NB4 (cell line): ENCODE measurements around the gene PDGFD.

Experiments used
- DNase-seq: peaks from one replicate; pipeline ENCODE4 v3.0.0; 2010; ENCODE audit warnings: low read depth
- H3K4me3 ChIP-seq: one replicate; pipeline ENCODE4 v1.5.1; 2011; ENCODE audit warnings: mild to moderate bottlenecking, low read depth, low read length, moderate library complexity
- MYC ChIP-seq: IDR thresholded peaks from 2 replicates; pipeline ENCODE4 v1.6.1; 2011; ENCODE audit warnings: low read depth, low read length
- POLR2A ChIP-seq: IDR thresholded peaks from 2 replicates; pipeline ENCODE4 v1.6.1; 2011; ENCODE audit warnings: mild to moderate bottlenecking; ENCODE audit not compliant: insufficient read length; ENCODE audit errors: extremely low read depth
- TF ChIP-seq, protein P1 (sequence below): IDR thresholded peaks from 2 replicates; pipeline ENCODE4 v1.6.1; 2011; ENCODE audit warnings: low read depth, low read length
- TF ChIP-seq, protein P2 (sequence below): IDR thresholded peaks from one replicate; pipeline ENCODE4 v1.5.1; 2012; ENCODE audit warnings: low read depth, low read length

The PDGFD gene

DNA sequence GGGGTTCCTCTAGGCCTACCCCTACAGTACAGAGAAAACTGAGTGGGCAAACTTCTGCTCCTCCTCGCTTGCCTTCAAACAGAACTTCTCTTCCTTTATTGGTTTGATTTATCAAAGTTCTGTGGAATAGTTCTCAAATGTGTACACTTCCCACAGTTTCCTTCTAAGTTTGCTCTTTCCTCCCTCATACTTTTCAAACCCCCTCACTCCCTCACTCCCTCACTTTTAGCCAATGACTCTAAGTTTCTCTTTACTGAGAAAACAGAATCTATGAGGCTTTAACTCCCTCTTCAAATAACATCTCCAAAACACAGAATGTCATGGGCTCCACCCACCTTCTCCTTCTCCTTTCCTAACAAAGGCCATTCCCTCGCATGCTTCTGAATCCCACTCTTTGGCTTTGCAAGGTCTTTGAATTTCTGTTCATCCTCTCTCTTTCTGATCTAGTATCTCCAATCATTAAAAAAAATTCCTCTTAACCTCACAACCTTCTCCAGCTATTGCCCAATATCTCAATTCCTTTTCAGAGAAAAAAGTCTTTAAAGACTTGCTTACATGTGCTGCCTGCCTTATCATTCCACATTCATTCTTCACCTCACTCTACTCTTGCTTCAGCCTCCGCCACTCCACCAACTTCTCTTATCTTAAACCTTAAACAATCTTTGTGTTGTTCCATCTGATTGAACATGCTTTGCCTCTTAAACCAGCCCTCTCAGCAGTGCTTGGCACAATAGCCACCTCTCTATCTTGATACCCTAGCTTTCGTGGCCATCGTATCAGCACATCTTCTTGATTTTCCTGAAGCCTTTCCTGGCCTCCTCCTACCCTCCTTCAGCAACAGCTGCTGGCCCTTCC is 70.3 kb downstream of the PDGFD start:
- no peak overlapping the region for H3K4me3 ChIP-seq
- no peak for DNase-seq
- TF ChIP-seq, protein P1, sequence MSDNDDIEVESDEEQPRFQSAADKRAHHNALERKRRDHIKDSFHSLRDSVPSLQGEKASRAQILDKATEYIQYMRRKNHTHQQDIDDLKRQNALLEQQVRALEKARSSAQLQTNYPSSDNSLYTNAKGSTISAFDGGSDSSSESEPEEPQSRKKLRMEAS: no peak
- TF ChIP-seq MYC: no peak

DNA sequence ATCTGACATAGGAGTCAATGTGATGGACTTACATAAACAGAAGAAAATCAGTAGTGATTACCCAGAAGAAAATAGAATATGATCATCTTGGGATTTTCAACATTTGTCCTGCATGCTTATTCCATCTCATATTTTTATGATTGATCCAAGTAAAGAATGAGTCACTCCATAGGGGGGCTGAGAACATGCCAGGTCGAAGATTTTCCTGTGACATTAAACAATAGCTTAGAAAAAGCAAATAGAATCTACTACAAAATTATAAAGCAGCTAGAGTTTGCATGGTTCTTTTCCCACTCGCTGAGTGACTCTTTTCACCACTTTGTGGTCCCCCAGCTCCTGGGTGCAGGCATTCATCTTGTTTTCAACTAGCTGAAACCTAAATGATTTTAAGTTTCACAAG is 71.2 kb downstream of the PDGFD start:
- DNase-seq: no peak
- no peak overlapping the region for H3K4me3 ChIP-seq
- TF ChIP-seq POLR2A (no peak), MYC (no peak)
- TF ChIP-seq, protein P1: no peak
- TF ChIP-seq, protein P2, sequence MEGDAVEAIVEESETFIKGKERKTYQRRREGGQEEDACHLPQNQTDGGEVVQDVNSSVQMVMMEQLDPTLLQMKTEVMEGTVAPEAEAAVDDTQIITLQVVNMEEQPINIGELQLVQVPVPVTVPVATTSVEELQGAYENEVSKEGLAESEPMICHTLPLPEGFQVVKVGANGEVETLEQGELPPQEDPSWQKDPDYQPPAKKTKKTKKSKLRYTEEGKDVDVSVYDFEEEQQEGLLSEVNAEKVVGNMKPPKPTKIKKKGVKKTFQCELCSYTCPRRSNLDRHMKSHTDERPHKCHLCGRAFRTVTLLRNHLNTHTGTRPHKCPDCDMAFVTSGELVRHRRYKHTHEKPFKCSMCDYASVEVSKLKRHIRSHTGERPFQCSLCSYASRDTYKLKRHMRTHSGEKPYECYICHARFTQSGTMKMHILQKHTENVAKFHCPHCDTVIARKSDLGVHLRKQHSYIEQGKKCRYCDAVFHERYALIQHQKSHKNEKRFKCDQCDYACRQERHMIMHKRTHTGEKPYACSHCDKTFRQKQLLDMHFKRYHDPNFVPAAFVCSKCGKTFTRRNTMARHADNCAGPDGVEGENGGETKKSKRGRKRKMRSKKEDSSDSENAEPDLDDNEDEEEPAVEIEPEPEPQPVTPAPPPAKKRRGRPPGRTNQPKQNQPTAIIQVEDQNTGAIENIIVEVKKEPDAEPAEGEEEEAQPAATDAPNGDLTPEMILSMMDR: no peak

DNA sequence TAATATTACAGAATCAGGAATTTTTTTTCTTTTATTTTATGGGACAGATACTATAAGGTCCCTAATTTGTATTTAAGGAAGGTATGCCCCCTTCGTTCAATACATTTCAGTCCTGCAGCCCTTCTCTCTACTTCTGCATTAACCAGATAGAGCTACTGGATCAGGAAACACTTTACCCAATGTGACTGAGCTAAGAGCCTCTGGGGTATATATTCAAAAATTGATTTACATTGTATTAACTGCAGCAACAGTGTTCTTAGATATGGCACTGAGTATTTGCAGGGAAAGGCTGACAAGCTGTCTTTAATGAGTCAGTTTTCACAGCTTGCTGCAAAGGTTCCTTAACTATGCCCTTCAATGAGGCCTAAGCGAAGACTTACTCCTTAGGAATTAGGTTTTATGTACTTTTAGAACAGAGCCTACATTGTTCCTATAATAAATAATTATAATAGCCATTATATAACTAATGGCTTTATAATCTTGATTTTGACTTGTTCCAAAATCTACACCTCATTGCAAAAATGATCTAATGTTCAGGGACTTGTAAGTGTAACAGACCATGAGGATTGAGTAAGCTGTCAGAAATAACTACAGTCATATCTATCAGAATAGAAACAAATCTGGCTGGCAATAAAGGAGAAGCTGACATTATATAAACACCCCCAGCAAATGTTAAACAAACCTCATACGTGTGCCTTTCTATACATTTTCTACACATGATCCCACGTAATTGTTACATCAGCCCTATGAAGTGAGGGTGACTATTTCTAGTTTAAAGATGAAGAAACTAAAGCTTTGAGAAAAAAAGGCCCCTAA is 72.5 kb downstream of the PDGFD start:
- TF ChIP-seq POLR2A: no peak
- TF ChIP-seq, protein P2: no peak
- TF ChIP-seq, protein P1: no peak
- no peak for TF ChIP-seq MYC
- no peak for DNase-seq
- no peak overlapping the region for H3K4me3 ChIP-seq

DNA sequence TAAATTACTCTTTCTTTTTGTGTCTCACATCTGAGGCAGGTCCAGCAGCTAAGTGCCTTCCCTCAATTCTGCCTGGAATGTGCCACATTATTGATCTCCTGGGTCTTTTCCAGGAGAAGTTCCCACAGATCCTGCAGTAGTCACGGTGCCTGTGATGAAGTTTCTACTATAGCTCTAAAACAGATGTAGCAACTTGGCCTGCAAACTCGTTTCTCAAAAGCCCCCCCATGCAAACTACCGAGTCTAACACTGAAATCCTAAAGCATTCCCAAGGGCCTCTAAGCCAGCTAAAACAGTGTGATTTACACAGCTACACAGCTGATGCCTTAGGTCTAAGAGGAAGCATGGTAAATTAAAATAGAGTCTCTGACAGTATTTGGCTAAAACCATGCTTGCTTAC is 73.2 kb downstream of the PDGFD start:
- DNase-seq: no peak

DNA sequence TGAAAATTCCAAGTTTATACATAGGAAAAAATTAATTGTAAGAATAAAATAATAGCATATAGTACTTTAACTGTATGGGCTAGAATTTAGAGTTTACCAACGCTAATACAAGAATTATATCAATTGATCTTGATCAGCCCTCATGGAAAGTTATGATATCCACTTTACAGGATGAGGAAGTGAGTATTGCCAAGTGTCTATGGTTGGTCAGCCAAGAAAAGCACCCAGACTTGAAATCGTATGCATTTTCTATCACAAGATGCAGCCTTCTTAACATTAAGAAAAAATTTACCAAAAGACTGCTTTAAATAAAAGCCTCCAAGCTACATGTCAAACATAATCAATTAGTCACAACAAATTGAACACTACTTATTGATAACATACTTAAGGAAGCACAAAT is 74.5 kb downstream of the PDGFD start:
- no peak overlapping the region for H3K4me3 ChIP-seq
- TF ChIP-seq, protein P2: no peak
- TF ChIP-seq MYC: no peak
- no peak for DNase-seq

More for the DNA sequence above, 73.2 kb downstream of the PDGFD start:
- no peak for TF ChIP-seq POLR2A
- TF ChIP-seq, protein P2: no peak
- TF ChIP-seq MYC: no peak
- TF ChIP-seq, protein P1: no peak
- H3K4me3 ChIP-seq: no peak overlapping the region

DNA sequence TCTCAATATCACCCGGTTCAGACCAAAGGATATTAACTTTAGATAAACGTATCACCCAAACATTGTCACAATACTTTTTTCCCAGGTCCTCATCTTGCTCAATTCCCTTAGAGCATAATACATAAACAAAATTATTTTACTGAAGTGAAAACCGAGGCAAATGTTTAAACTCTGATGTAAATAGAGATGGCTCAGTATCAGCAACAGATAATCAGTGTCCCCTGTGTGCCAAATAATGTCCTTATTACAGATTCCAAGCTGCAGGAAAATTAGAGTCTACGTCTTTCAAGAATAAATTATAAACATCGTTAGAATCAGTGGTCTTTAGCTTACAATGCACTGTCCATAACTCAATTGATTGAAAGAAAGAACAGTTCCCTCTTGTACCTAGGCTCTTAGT is 77.3 kb downstream of the PDGFD start:
- TF ChIP-seq MYC (no peak), POLR2A (no peak)
- TF ChIP-seq, protein P1: no peak
- TF ChIP-seq, protein P2: no peak
- no peak overlapping the region for H3K4me3 ChIP-seq
- no peak for DNase-seq
